Measurements from ENCODE around the gene PXDC1.

DNA sequence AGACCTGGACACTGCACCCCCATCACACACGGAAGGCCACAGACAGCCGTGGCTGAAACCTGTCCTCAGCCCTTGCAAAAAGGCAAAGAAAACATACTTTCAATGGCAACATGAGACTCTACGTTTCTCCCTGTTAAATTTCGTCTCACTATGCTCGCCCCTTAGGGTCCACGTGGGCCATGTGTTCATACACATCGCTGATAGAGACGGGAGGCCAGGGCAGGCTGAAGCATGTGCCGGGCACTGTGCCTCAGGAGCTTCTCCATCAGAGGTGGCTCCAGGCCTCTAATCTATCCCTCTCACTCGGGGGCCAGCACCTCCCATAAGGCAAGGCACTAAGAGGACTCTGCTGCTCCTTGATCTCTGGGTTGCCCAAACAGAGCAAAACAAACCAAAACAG, 17.5 kb downstream of the PXDC1 start:
- TF ChIP-seq CTCF (IDR thresholded peaks at IDR 0.05; ENCODE audit: low read depth, low read length, missing input control) = no peak
- no peak for TF ChIP-seq YY1 (IDR thresholded peaks at IDR 0.05)
- TF ChIP-seq TAF1 (conservative IDR thresholded peaks at IDR 0.05) = no peak
- no peak for TF ChIP-seq JUND (IDR thresholded peaks at IDR 0.05)
- TF ChIP-seq, protein P1, sequence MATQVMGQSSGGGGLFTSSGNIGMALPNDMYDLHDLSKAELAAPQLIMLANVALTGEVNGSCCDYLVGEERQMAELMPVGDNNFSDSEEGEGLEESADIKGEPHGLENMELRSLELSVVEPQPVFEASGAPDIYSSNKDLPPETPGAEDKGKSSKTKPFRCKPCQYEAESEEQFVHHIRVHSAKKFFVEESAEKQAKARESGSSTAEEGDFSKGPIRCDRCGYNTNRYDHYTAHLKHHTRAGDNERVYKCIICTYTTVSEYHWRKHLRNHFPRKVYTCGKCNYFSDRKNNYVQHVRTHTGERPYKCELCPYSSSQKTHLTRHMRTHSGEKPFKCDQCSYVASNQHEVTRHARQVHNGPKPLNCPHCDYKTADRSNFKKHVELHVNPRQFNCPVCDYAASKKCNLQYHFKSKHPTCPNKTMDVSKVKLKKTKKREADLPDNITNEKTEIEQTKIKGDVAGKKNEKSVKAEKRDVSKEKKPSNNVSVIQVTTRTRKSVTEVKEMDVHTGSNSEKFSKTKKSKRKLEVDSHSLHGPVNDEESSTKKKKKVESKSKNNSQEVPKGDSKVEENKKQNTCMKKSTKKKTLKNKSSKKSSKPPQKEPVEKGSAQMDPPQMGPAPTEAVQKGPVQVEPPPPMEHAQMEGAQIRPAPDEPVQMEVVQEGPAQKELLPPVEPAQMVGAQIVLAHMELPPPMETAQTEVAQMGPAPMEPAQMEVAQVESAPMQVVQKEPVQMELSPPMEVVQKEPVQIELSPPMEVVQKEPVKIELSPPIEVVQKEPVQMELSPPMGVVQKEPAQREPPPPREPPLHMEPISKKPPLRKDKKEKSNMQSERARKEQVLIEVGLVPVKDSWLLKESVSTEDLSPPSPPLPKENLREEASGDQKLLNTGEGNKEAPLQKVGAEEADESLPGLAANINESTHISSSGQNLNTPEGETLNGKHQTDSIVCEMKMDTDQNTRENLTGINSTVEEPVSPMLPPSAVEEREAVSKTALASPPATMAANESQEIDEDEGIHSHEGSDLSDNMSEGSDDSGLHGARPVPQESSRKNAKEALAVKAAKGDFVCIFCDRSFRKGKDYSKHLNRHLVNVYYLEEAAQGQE (IDR thresholded peaks at IDR 0.05) = no peak
- no peak for TF ChIP-seq GABPA (IDR thresholded peaks at IDR 0.05 in 1 of 2, conservative IDR thresholded peaks at IDR 0.05 in 1 of 2)
- TF ChIP-seq RXRA (IDR thresholded peaks at IDR 0.05) = no peak
- TF ChIP-seq ATF3 (IDR thresholded peaks at IDR 0.05) = no peak
- TF ChIP-seq SP1 (IDR thresholded peaks at IDR 0.05) = no peak
- no peak for TF ChIP-seq MAX (IDR thresholded peaks at IDR 0.05)
- TF ChIP-seq HNF4A (conservative IDR thresholded peaks at IDR 0.05) = no peak
- TF ChIP-seq ZBTB33 (IDR thresholded peaks at IDR 0.05) = no peak
- no peak for TF ChIP-seq RAD21 (IDR thresholded peaks at IDR 0.05)
- TF ChIP-seq NR2F2 (IDR thresholded peaks at IDR 0.05) = no peak

All from liver (tissue), 3 donors.